SK-N-SH (cell line): ENCODE measurements around the gene PER2.

Experiments
- FOSL2 ChIP-seq: IDR thresholded peaks from 2 replicates; pipeline ENCODE4 v1.4.0; 2012; ENCODE audit warnings: low read depth, mild to moderate bottlenecking, moderate library complexity, borderline replicate concordance
- NFIC ChIP-seq: IDR thresholded peaks from 2 replicates; pipeline ENCODE4 v1.4.0; 2012; ENCODE audit warnings: borderline replicate concordance
- POLR2AphosphoS5 ChIP-seq: IDR thresholded peaks from 2 replicates; pipeline ENCODE4 v1.6.1; 2012; ENCODE audit warnings: low read depth, low read length
- RAD21 ChIP-seq: IDR thresholded peaks from 2 replicates; pipeline ENCODE4 v1.6.1; 2012; ENCODE audit warnings: mild to moderate bottlenecking, low read length
- SIN3A ChIP-seq: IDR thresholded peaks from 2 replicates; pipeline ENCODE4 v1.6.1; 2012; ENCODE audit warnings: low read depth, mild to moderate bottlenecking, low read length, moderate library complexity, borderline replicate concordance
- TAF1 ChIP-seq: IDR thresholded peaks from 2 replicates; pipeline ENCODE4 v1.6.1; 2012; ENCODE audit warnings: low read depth, mild to moderate bottlenecking, low read length, moderate library complexity, borderline replicate concordance
- USF1 ChIP-seq: IDR thresholded peaks from 2 replicates; pipeline ENCODE4 v1.4.0; 2012; ENCODE audit warnings: low read depth, borderline replicate concordance
- USF2 ChIP-seq: fragments of 150-350 bp; IDR thresholded peaks from 2 replicates; pipeline ENCODE4 v1.6.1; 2017; ENCODE audit warnings: antibody characterized with exemption, low read length, low read depth, borderline replicate concordance
- TF ChIP-seq, protein P1 (sequence below): fragments of 200-600 bp; sonication (generic); IDR thresholded peaks from 2 replicates; pipeline ENCODE4 v1.6.1; 2017; ENCODE audit warnings: antibody characterized with exemption, mild to moderate bottlenecking, moderate library complexity
- TF ChIP-seq, protein P2 (sequence below): IDR thresholded peaks from 2 replicates; pipeline ENCODE4 v1.4.0; 2012; ENCODE audit warnings: low read depth

GRCh38 chr2:238286987-238287736 lies 1.2 kb downstream of the PER2 start:
- TF ChIP-seq FOSL2 = no peak
- TF ChIP-seq RAD21 = no peak
- TF ChIP-seq USF1 = no peak
- TF ChIP-seq SIN3A = no peak
- TF ChIP-seq TAF1 = no peak
- no peak for TF ChIP-seq POLR2AphosphoS5
- TF ChIP-seq, protein P1, sequence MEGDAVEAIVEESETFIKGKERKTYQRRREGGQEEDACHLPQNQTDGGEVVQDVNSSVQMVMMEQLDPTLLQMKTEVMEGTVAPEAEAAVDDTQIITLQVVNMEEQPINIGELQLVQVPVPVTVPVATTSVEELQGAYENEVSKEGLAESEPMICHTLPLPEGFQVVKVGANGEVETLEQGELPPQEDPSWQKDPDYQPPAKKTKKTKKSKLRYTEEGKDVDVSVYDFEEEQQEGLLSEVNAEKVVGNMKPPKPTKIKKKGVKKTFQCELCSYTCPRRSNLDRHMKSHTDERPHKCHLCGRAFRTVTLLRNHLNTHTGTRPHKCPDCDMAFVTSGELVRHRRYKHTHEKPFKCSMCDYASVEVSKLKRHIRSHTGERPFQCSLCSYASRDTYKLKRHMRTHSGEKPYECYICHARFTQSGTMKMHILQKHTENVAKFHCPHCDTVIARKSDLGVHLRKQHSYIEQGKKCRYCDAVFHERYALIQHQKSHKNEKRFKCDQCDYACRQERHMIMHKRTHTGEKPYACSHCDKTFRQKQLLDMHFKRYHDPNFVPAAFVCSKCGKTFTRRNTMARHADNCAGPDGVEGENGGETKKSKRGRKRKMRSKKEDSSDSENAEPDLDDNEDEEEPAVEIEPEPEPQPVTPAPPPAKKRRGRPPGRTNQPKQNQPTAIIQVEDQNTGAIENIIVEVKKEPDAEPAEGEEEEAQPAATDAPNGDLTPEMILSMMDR = no peak
- TF ChIP-seq, protein P2, sequence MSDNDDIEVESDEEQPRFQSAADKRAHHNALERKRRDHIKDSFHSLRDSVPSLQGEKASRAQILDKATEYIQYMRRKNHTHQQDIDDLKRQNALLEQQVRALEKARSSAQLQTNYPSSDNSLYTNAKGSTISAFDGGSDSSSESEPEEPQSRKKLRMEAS = no peak
- TF ChIP-seq USF2 = no peak
- TF ChIP-seq NFIC = no peak
